Right kidney (tissue), 1 donor: ENCODE measurements around the gene SLC22A23.

Experiments used
- DNase-seq: peaks from one replicate; pipeline ENCODE4 v3.0.0-alpha.2; 2016

SLC22A23 gene

GRCh38 chr6:3283641-3284435, 173.0 kb downstream of the SLC22A23 start:
- DNase-seq: no peak

GRCh38 chr6:3283241-3283640, 173.6 kb downstream of the SLC22A23 start:
- DNase-seq: no peak

GRCh38 chr6:3282476-3283236, 174.2 kb downstream of the SLC22A23 start:
- no peak for DNase-seq

- no peak for DNase-seq
These were observed 175.0 kb downstream of the SLC22A23 start for GRCh38 chr6:3281631-3282475.

GRCh38 chr6:3280866-3281465, 175.9 kb downstream of the SLC22A23 start:
- DNase-seq: no peak

- DNase-seq: no peak
These were observed 176.8 kb downstream of the SLC22A23 start for GRCh38 chr6:3280091-3280490.

GRCh38 chr6:3278691-3279090, 178.2 kb downstream of the SLC22A23 start:
- DNase-seq: no peak

GRCh38 chr6:3277851-3278416, 178.9 kb downstream of the SLC22A23 start:
- no peak for DNase-seq

- DNase-seq: no peak
These were observed 179.6 kb downstream of the SLC22A23 start for GRCh38 chr6:3277251-3277650.

- no peak for DNase-seq
These were observed 180.4 kb downstream of the SLC22A23 start for GRCh38 chr6:3276174-3277167.

GRCh38 chr6:3273707-3274521, 182.9 kb downstream of the SLC22A23 start:
- no peak for DNase-seq

- DNase-seq: no peak
These were observed 183.8 kb downstream of the SLC22A23 start for GRCh38 chr6:3272911-3273547.

- DNase-seq: no peak
These were observed 185.1 kb downstream of the SLC22A23 start for GRCh38 chr6:3271756-3272155.

GRCh38 chr6:3270258-3270657, 186.6 kb downstream of the SLC22A23 start:
- no peak for DNase-seq

GRCh38 chr6:3269281-3269975, 187.4 kb downstream of the SLC22A23 start:
- DNase-seq: no peak

- DNase-seq: no peak
These were observed 188.2 kb downstream of the SLC22A23 start for GRCh38 chr6:3268680-3269079.

- no peak for DNase-seq
These were observed 189.7 kb downstream of the SLC22A23 start for GRCh38 chr6:3267162-3267561.

GRCh38 chr6:3266170-3266569, 190.7 kb downstream of the SLC22A23 start:
- no peak for DNase-seq

GRCh38 chr6:3265671-3266070, 191.2 kb downstream of the SLC22A23 start:
- DNase-seq: no peak
